NCI-H510A (cell line): Measurements from ENCODE around the gene GAS2L1.
A peak's percentile ranks its signal among the peaks of the same experiment; 100 is the strongest.

ENCODE experiments used
- DNase-seq: peaks from one replicate; lab custom pipeline; 2025; lab: John Stamatoyannopoulos, UW

GAS2L1 gene

DNA sequence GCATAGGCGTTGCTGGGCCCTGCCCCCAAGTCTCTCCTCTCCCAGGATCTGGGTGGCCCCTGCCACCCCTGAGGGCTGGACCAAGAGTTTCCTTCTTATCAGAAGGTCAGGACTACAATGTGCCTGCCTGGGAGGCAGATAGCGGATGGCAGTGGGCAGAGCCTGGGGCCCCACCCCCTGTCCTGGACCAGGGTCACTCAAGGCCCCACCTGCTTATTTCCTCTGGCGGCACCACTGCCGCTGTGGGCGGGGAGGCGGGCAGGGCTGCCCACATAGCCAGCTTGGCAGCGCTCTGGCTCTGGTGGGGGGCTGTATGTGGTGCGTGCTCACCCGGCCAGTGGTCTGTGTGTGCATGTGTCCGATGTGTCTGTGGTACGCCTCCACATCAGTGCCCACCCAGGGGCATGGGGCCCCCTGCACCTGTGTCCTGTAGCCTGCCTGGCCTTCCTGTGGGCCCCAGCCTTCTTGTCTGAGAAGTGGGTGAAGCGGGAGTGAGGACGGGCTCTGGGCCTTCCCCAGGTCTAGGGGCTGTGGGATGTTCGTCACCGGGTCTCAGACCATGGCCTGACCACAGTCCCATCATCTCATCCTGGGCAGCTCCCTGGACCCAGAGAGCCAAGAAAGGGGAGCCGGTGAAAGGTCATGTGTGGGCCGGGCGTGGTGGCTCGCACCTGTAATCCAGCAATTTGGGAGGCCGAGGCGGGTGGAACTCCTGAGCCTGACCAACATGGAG, 3.0 kb downstream of the GAS2L1 start:
- DNase-seq, result no peak

DNA sequence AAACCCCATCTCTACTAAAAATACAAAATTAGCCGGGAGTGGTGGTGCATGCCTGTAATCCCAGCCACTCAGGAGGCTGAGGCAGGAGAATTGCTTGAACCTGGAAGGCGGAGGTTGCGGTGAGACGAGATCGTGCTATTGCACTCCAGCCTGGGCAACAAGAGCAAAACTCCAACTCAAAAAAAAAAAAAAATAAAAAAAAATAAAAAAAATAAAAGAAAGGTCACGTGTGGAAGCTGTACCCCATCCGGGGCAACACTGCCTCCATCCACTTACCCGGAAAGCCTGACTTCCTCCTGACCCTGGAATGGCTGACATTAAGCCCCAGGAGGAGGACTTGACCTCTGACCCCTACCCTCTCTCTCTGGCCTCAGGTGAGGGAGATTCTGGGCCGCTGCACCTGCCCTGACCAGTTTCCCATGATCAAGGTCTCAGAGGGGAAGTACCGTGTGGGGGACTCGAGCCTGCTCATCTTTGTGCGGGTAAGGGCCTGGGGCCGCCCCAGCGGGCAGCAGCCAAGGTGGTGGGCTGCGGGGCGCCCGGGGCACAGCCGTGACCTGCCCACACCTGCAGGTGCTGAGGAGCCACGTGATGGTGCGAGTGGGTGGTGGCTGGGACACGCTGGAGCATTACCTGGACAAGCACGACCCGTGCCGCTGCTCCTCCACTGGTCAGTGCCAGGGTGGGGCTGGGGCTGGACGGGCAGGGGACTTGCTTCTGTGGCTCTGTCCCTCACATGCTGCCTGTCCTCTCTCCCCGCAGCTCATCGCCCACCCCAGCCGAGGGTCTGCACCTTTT, 3.8 kb downstream of the GAS2L1 start:
- DNase-seq, result no peak

- DNase-seq, result no peak
Measured at GRCh38 chr22:29310863-29311339, 4.5 kb downstream of the GAS2L1 start.

DNA sequence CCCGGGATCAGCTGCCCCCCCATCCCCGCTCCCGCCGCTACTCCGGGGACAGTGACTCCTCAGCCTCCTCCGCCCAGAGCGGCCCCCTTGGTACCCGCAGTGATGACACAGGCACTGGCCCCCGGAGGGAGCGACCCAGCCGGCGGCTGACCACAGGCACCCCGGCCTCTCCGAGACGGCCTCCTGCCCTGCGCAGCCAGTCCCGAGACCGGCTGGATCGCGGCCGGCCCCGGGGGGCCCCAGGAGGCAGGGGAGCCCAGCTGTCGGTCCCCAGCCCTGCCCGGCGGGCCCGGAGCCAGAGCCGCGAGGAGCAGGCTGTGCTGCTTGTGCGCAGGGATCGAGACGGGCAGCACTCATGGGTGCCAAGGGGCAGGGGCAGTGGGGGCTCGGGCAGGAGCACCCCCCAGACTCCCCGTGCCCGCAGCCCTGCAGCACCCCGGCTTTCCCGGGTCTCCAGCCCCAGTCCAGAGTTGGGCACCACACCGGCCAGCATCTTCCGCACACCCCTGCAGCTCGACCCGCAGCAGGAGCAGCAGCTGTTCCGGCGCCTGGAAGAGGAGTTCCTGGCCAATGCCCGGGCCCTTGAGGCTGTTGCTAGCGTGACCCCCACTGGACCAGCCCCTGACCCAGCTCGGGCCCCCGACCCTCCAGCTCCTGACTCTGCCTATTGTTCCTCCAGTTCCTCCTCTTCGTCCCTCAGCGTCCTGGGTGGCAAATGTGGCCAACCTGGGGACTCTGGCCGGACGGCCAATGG, 5.2 kb downstream of the GAS2L1 start:
- no peak for DNase-seq

DNA sequence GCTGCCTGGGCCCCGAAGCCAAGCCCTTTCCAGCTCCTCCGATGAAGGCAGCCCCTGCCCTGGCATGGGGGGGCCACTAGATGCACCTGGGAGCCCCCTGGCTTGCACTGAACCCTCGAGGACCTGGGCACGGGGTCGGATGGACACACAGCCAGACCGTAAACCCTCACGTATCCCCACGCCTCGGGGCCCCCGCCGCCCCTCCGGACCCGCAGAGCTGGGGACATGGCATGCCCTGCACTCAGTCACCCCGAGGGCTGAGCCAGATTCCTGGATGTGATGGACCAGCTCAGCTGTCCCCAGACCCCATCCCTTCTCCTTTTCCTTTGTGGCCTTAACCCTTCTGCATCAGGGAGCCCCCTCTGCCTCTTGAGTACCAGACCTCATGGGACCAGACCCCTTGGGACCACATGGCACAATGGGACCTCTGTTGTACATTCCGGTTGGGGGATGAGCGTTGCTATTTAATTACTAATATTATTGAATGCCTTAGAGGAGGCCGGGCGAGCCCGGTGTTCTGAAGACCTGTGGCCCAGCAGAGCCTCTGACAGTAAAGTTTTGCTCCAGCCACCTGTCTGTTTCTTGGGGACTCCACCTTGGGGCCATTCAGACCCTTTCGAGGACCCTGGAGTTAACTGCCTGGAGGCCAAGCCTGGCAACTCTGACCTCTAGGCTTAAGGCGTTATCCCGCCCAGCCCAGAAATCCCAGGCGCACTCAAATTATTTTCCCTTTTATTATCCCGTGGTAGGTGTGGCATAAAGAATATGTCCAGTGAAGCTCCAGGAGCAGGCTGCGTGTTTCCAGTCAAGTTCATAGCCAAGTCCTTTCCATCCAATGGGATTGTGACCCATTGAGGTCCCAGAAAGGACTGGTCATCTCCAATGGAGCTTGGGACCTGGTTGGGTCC, 6.0 kb downstream of the GAS2L1 start:
- DNase-seq, result no peak

DNA sequence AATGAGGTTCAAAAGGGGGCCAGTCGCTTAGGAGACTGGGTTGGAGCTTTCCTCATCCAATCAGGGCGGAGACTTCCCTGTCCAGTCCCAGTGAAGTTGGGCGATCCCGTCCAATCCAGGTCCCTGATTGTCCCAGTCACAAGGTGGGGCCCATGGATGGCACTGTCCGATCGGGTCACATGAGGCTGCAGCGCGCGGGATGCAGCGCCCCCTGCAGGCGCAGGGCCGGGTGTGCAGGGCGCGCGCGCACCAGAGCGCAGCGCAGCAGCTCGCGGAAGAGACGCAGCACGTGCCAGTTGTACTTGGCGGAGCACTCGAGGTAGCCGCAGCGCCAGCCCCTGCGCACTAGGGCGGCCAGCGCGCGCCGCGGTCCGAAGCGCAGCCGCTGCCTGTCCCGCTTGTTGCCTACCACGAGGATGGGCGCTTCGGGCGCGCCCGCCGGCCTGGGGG, 6.7 kb downstream of the GAS2L1 start:
- DNase-seq, result no peak

DNA sequence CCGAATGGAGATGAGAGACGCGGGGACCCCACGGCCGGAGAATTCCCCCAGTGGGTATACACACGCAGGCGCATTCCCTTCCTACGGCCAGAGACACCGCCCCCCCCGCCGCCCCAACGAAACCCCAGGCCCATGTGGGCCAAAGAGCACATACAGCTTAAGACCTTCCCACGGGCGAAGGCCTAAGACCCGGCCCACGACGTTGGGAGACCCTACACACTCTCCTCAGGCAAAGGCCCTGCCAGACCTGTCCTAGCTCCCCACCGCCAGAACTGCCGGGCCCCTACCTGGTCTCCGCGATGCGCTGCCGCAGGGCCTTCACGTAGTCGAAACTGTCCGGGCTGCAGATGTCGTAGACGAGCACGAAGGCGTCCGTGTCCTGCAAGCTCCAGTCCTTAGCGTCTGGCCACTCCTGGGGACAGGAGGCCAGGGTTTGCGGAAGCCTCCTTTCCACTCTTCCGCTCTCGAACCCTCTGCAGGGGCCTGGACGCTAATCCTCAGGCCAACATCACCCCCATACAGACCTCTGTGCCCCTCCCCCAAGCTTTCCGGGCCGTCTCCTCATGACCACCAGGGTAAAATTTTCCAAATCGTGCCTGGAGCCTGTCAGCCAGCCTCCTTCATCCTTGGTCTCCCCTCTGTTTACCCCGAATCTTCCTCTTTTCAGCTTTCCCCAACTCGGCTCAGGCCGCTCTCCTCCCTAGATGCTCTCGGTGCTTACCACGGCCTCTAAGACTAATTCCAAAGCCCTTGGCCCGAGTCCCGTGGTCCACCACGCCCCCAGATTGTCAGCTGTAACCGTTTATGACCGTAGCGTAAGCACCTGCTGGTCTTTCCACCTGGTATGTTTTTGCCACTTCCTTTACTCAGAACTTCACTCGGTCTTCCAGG, 7.4 kb downstream of the GAS2L1 start:
- DNase-seq, result peak; percentile 21

DNA sequence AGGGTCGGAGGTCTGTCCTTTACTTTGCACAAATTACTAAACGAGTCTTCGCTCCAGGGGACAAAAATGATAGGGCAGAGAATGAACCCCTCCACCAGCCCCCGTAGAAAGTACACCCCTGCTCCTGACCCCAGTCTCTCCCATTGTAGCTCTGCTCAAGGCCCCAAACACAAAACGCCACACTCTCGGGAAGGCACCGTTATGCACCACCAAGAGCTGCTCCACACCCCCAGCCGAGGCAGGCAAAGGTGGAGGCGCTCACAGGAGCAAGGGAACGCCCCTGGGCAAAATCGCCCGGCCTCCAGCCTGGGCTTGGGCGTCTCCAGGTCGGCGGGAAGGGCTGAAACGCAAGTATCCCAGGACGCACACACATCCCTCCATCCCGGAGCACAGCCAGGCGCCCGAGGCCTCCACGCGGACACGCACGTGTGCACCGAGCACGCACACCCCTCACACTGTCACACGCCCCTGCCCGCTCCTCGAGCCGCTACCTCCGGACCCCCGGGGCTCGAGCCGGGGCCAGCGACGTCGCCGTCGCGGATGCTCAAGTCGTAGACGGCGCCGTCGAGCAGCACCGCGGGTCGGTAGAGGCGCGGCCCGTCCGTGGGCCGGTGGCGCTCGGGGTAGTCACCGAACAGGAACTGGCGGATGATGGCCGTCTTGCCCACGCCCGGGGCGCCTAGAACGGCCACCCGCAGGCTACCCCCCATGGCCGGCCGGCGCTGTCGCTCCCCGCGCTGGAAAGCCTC, 8.3 kb downstream of the GAS2L1 start:
- DNase-seq, result no peak

- DNase-seq, result no peak
Measured at GRCh38 chr22:29315286-29316140, 9.1 kb downstream of the GAS2L1 start, which contains the start of gene RASL10A. Gene RASL10A, minus strand, starts transcription at chr22:29315697. Its CDS starts 451 bp downstream, at chr22:29315246.

DNA sequence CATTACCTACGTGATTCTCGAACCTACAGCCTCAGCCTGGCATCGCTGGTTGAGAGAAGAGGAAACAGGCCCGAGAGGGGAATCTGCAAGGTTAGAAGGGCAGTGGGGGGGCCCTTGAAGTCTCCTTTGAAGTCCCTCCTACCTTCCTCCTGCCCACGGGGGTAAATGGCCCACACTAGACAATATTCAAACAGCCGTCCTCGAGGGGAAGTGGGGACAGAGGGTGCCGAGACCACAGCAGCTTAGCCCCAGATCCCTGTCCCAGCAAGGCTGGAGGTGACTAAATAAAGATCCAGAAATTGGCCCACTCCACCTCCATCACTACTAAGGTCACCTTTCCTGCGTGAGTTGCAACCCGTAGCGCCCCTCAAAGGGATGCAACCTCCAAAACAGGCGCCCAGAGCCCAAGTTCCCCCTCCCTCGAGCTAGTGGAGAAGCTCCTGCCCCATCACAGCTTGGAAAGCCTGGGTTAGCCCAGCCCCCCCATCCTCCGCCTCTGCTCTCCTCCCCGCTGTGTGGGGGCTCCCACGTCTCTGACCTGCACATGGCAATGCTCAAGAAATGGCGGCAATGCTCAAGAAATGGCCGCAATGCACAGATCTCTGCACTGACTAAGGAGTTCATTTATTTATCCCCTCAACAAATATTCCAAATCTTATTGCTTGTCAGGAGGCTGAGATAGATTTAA, 9.8 kb downstream of the GAS2L1 start:
- no peak for DNase-seq

DNA sequence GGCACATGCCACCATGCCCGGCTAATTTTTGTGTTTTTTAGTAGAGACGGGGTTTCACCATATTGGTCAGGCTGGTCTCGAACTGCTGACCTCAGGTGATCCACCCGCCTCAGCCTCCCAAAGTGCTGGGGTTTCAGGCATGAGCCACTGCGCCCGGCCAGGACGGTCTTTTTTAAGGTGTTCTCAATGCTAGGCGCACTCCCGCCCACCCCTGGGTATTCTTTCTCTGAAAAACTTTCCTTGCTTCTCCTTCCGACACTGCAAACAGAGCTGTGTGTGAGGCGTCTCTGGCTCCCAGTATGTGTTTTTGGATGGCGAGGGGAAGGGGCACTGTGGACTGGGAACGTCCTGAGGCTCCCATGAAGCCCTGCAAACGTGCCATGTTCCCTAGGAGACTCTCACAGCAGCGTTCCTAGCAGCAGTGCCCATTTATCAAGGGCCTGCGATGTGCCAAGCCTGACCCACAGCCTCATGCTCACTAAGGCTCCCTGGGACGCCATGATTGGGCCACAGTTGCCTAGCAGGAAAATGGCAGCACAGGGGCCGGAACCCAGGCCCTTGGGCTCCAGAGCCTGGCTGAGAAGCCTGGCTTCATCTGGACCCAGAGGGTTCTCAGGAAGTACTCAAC, 11.5 kb downstream of the GAS2L1 start:
- no peak for DNase-seq

DNA sequence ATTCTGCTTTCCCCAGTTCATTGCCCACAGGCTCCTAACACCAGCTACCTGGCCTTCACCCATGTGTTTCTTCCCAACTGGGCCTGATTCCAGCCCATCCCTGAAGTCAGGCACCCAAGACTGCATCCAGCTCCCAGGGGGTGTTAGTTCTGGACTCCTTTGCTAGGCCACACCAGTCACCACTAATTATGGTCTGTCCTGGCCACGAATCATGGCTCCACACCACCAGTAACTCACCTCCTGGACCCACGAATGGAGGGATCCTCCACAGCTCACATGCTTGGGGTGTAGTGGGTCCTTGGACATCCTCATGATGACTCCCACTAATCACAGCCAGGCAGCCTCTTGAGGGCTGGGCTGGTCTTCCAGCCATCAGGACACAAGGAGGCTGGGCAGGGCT, 12.6 kb downstream of the GAS2L1 start:
- no peak for DNase-seq

GRCh38 chr22:29320546-29320945, 14.1 kb downstream of the GAS2L1 start:
- DNase-seq, result no peak

DNA sequence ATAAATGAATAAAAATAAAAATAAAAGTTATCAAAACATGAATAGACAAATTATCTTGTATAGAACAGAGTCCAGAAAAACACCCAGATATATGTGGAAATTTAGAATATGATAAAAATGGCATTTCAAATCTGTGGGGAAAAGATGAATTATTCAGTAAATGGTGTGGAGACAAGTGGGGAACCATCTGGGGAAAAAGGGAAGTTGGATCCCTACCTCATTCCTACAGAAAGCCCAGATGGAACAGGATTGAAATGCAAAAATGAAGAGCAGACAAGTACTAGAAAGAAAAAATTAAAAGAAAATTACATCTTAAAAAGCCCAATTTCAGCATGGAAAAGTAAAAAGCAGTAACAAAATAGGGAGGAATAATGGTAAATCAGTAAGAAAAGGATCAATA, 17.2 kb downstream of the GAS2L1 start:
- DNase-seq, result no peak

DNA sequence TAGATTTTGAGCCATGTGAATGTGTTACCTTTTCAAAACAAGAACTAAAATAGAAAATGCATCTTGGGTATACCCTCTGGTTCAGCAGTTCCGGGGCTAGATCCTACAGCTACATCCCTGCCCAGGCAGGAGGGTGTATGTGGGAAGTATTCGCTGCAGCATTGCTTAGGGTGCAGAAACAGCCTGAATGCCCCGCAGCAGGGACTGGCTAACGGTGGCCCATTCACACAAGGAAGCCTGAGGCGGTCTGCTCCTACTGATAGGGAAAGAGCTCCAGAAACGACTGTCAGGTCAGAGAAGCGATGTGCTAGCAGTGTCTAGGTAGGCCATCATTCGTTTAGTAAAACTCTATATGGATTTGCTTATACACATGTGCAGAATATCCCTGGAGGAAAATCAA, 18.9 kb downstream of the GAS2L1 start:
- DNase-seq, result no peak

DNA sequence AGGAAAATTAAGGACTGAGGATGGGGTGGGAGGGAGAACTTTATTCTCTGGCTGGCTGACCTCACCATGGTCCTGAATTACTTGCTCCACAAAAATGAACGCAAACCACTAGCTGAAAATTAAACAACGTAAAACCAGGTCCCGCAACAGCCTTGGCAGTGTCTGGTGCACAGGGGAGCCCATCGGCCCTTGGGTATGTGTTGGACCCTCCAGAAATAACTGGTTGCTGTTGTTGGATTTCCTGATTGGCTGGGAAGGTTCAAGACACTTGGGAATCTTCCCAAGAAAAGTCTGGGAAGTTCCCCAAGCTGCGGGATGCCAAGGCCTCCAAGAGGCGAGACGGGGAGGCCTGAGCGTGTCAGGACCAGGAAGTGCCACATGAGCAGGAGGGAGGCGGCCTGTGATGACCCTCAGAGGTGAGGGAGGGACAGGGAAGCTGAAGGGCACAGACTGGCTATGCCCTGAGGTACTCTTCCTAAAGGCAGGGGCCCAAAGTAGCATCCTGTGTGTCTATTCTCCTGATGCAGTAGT, 19.4 kb downstream of the GAS2L1 start:
- DNase-seq, result no peak

DNA sequence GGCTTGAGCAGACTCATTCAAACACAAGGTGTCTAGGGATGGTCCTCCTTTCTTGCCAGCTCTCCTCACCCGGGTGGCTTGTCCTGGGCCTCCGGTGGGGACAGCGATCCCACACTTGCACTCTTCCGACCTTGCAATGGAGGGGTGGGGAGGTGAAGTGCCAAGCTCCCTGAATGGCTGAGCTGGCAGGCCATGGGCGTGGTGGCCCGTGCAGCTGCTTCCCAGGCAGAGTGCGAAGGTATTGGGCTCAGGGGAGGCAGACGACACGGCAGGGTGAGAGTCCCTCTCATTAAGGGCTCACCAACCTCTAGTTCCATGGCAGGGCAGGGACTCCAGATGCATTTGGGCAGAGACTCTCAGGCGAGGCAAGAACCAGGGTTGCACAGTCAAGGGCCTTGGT, 20.0 kb downstream of the GAS2L1 start:
- DNase-seq, result no peak
